NCI-H146 (cell line): Measurements from ENCODE around the gene LRBA.

Source experiments
- DNase-seq: peaks from one replicate; lab custom pipeline; 2025; lab: John Stamatoyannopoulos, UW

The LRBA gene

GRCh38 chr4:150805183-150806025 is 209.7 kb downstream of the LRBA start:
- DNase-seq, result no peak

GRCh38 chr4:150801833-150802232 is 213.3 kb downstream of the LRBA start:
- no peak for DNase-seq

DNA sequence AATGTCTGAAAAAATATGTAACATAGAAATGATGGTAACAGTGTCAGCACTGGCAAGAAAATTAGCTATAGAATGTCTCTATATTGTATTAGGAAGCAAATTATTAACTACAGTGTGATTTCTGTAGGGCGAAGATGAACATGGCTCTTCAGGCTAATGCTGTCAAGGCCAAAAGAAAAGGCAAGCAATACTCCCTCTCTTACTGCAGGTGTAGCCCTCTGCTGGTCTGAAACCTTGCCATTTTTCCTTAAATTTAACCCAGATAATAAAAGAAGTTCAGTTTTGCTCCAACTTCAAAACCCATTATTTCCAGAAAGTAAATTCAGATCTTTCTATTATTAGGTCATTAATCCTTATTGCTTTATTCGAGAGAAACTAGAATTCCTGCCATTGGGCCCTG is 215.9 kb downstream of the LRBA start:
- no peak for DNase-seq

- DNase-seq, result no peak
These were observed 220.4 kb downstream of the LRBA start for GRCh38 chr4:150794706-150795105.

GRCh38 chr4:150789864-150790263 is 225.2 kb downstream of the LRBA start:
- DNase-seq, result peak; percentile 24

DNA sequence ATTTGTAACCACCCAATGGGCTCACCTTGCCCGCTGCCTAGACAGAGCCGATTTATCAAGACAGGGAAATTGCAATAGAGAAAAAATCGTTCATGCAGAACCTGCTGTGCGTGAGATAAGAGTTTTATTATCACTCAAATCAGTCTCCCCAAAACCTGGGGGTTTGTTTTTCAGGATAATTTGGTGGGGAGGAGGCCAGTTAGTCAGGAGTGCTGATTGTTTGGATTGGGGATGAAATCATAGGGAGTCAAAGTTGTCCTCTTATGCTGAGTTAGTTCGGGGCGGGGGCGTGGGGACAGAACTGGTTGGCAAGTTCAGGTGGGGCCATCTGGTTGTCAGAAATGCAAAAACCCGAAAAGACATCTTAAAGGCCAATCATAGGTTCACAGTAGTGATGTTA is 230.1 kb downstream of the LRBA start:
- DNase-seq, result no peak

DNA sequence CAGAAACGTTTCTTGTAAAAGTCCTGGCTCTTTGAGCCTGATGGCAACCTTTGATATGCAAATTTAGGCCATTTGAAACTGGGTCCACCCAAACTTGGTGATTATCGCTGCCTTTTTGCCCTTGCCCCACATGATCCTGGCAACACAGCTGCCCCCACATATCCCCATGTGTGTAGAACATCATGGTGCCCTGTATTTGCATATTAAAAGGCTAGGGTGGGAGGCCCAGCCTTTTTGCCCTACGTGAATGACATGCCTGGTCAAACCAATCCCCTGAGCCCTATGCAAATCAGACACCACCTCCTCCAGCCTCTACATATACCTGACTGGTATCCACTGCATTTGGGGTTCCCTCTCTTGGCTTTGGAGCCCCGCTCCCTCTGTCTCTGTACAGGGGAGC is 230.8 kb downstream of the LRBA start:
- DNase-seq, result no peak

- no peak for DNase-seq
These were observed 232.2 kb downstream of the LRBA start for GRCh38 chr4:150782921-150783320.

- no peak for DNase-seq
These were observed 232.8 kb downstream of the LRBA start for GRCh38 chr4:150782311-150782710.

- no peak for DNase-seq
These were observed 233.9 kb downstream of the LRBA start for GRCh38 chr4:150781191-150781590.

DNA sequence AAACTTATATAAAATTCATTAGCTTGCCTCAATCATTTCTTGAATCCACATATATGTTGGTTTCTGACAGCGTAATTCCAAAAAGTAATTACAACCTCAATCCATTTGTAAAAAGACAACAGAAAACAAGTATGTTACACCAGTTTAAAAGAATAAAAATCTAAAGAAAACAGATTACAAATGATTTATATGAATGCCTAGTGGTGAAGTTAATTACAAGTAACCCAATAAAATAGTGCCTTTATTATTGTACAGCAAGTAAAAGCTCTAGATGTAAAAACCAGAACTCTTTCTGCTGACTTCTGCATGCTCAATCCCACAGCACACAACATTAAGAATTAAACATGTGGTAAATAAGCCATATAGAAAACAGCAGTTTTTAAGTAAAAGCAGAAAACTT is 235.4 kb downstream of the LRBA start:
- DNase-seq, result no peak

- DNase-seq, result no peak
These were observed 241.2 kb downstream of the LRBA start for GRCh38 chr4:150773729-150774449.

GRCh38 chr4:150773032-150773431 is 242.1 kb downstream of the LRBA start:
- DNase-seq, result no peak

DNA sequence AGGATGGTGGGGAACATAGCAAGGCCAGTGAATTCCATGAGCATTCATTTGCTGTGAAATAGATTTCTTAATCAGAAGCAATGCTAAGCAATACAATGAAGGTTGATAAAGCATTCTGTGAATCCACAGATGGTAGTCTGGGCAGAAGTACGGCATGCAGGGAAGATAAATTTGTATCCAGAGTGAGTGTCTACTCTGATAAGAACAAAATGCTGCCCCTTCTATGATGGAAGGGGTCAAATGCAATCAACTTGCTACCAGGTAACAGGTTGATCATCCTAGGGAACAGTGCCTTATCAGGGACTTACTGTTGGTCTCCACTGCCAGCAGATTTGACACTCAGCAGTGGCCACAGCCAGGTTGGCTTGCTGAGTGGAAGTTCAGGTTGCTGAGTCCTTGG is 243.7 kb downstream of the LRBA start:
- no peak for DNase-seq

DNA sequence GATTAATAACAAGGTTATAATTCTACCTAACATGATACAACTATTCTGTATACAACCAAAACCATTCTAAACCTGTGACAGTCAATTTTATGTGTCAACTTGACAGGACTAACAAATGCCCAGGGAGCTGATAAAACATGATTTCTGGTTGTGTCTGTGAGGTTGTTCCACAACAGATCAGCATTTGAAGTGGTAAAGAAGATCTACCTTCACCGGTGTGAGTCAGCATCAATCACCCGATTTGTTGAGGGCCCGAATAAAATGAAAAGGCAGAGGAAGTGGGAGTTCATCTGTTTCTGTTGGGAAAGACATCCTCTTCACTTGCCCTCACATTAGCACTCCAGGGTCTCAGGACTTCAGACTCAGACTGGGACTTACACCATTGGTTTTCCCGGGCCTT is 245.2 kb downstream of the LRBA start:
- no peak for DNase-seq

GRCh38 chr4:150769248-150769647 is 245.8 kb downstream of the LRBA start:
- DNase-seq, result no peak

- DNase-seq, result no peak
These were observed 246.6 kb downstream of the LRBA start for GRCh38 chr4:150768497-150768896.

GRCh38 chr4:150765216-150765615 is 249.9 kb downstream of the LRBA start:
- DNase-seq, result no peak

DNA sequence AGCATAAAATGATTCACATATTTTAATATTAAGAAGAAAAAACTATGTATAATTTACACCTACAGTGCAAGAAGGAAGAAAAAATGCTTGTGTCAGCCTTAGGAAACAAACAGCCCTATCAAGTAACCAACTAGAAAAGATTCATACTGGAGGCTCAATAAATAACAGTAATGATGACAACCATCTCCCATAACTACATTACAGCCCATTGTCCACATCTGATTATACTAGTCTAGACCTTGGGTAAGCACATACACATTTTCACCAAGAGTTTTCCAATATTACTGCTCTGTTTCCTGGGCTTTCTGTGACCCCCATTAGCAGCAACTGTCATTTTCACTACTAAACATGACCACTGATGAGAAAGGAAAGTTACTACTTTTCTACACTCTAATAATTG is 263.4 kb downstream of the LRBA start:
- no peak for DNase-seq

DNA sequence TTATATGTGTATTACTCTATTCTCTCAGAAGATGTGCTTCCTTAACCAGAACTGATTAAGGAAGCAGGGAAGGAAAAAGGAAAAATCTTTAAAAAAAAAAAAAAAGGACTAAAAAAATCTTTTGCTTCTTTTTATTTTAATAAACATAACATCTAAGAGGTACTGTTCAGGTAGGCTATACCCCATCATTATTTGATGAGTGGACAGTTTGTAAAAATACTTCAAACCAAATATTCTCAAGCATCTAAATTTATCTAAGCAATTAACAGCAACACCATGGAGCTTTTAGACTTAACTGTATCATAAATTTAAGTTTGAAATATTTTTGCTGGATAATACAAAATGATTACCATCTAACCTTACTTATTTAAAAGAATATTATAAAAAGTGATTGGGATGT is 264.3 kb downstream of the LRBA start:
- no peak for DNase-seq

DNA sequence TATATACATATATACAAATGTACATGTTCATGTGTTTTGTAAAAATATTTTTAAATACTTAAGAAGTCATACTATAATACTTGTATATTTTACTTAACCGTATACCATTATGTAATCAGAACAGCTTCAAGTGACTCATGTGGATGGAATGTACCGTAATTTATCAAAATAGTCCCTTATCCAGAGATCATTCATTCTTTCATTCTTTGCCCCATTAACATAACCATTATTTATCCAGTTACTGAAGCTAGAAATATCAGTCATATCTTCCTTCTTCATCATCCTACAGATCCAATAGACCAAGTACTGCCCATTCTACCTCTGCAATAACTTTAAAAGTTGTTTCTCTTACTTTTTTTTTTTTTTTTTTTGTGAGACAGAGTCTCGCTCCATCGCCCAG is 268.9 kb downstream of the LRBA start:
- DNase-seq, result no peak

DNA sequence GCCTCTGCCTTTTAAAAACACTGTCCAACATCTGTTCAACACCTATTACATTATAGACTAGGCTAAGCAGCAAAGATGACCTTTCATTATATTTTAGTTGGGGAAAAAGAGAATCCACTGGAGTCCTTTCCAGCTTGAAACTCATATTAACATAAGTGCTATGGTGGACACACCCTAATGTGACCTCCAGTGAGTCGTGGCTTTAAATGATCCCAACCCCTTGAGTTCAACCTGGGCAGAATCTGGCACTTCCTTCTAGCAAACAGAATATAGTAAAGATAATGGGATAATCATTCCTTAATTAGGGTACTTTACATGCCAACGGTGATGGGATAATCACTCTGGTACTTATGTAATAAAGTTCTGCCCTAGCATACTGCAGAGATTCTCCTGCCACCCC is 270.5 kb downstream of the LRBA start:
- no peak for DNase-seq

GRCh38 chr4:150743564-150744342 is 271.3 kb downstream of the LRBA start:
- DNase-seq, result no peak
